Aorta (tissue), 5 donors: ENCODE measurements around the gene SCUBE3. TPM values are rescaled to one million over a fixed set of nuclear protein-coding genes. Genes with fewer than 3 reads are reported as not detected.
A peak's percentile ranks its signal among the peaks of the same experiment; 100 is the strongest.

Experiments
- ATAC-seq: fragments of 200-7000 bp; cut with Tn5 transposase; one replicate; pipeline ENCODE4 v1.9.1; 2022; ENCODE audit warnings: moderate library complexity; ENCODE audit not compliant: low FRiP score
- DNase-seq, 2 donors: peaks; one replicate each; pipeline ENCODE4 v3.0.0-alpha.2; 2020
- H3K27ac ChIP-seq, 2 donors: one replicate each; pipeline ENCODE4 v1.5.1; 2013; ENCODE audit warnings: low read length in 2 of 2, mild to moderate bottlenecking in 2 of 2, moderate library complexity in 2 of 2, control low read depth in 1 of 2, inconsistent platforms in 1 of 2, low read depth in 1 of 2
- H3K27me3 ChIP-seq, 2 donors: one replicate each; pipeline ENCODE4 v1.6.1; 2013; ENCODE audit warnings: control low read depth in 1 of 2, low read length in 1 of 2, mild to moderate bottlenecking in 1 of 2, moderate library complexity in 1 of 2; ENCODE audit not compliant: insufficient read depth in 2 of 2, control insufficient read depth in 1 of 2
- H3K36me3 ChIP-seq, 2 donors: one replicate each; pipeline ENCODE4 v1.6.1; 2013; ENCODE audit warnings: control low read depth in 1 of 2, low read length in 1 of 2, mild to moderate bottlenecking in 1 of 2; ENCODE audit not compliant: insufficient read depth in 2 of 2, control insufficient read depth in 1 of 2
- H3K4me1 ChIP-seq, 2 donors: one replicate each; pipeline ENCODE4 v1.6.1; 2013; ENCODE audit warnings: low read length in 2 of 2, control low read depth in 1 of 2, mild to moderate bottlenecking in 1 of 2, moderate library complexity in 1 of 2; ENCODE audit not compliant: insufficient read depth in 2 of 2, control insufficient read depth in 1 of 2
- H3K4me3 ChIP-seq, 2 donors: one replicate each; pipeline ENCODE4 v1.5.1; 2013; ENCODE audit warnings: low read length in 2 of 2, control low read depth in 1 of 2, mild to moderate bottlenecking in 1 of 2
- H3K9me3 ChIP-seq: one replicate; pipeline ENCODE4 v1.6.1; 2013; ENCODE audit warnings: mild to moderate bottlenecking, low read length; ENCODE audit not compliant: control insufficient read depth
- WGBS, 2 donors: extraction: QIAGEN DNeasy Blood & Tissue Kit; methylation state at CpG; one replicate each; pipeline ENCODE4 v1.1.7; 2013; 5-methylcytosine and 5-hydroxymethylcytosine counted together
- intact Hi-C, 2 donors: fragments of 100-400 bp; cut with DNase I; formaldehyde crosslinking; loops; one replicate each; pipeline versions ENCODE4 v1.14.2 to v1.15.0; 2022
- polyA plus RNA-seq, 2 donors: library from polyadenylated mRNA; stranded (reverse); fragments of 200-250 nt; gene quantifications; one replicate each; pipeline ENCODE4 v1.2.3, GENCODE V29; 2013
- total RNA-seq, 2 donors: library from RNA; stranded (reverse); fragmentation: NEBNext Ultra II Directional; extraction: Animal tissue kit (Norgen Biotek cat#: 25700); gene quantifications; one replicate each; pipeline ENCODE4 v1.2.1, GENCODE V29; 2021
- donor health status: healthy with polysubstance abuse.
- donor health status: Bipolar disorder and iron deficiency.
- donor health status: DM: no; HTN: no; CAD: no.
- donor health status: DM: no; HTN: no; CAD: no.
- donor health status: DM: yes; HTN: yes; CAD: no.

SCUBE3 gene
- total and polyA plus RNA-seq, 4 donors = 9.1 to 63.6 (median 54.3) TPM

GRCh38 chr6:35296931-35297600 is 83.3 kb downstream of the SCUBE3 start:
- ATAC-seq = no peak
- H3K36me3 ChIP-seq = peaks cover 0 to 4% of the 10 kb centered on the region in 2 donors

GRCh38 chr6:35297601-35298481 is 84.1 kb downstream of the SCUBE3 start, which contains the start of gene DEF6:
DEF6 (plus strand) TSS chr6:35297818; CDS start chr6:35297857, 39 bp downstream.
- DNase-seq (peak; percentile 87 to 89), ATAC-seq (peak; percentile 88)
- H3K4me1 ChIP-seq = no peaks in the 10 kb centered on the region
- no peaks in the 10 kb centered on the region for H3K9me3 ChIP-seq
- no peaks in the 10 kb centered on the region for H3K27me3 ChIP-seq
- no peak within 1 kb of the TSS for H3K4me3 ChIP-seq
- intact Hi-C loops = loop anchor here in 1 of 2 donors (2.0 kb wide), 1 partner anchor 31 kb away; no protein-coding TSS in a partner anchor
- WGBS, 2 donors = 28 to 29% methylated on average over 35 of the region's 35 CpGs
- no peak within 1 kb of the TSS for H3K27ac ChIP-seq
- H3K36me3 ChIP-seq = no peaks in the 10 kb centered on the region

More at GRCh38 chr6:35296931-35297600, 83.3 kb downstream of the SCUBE3 start:
- no peaks in the 10 kb centered on the region for H3K4me1 ChIP-seq
- no peaks in the 10 kb centered on the region for H3K27me3 ChIP-seq
- WGBS, 2 donors = 35 to 40% methylated on average over 6 of the region's 6 CpGs
- intact Hi-C loops = loop anchor here in 1 of 2 donors (2.0 kb wide), 1 partner anchor 32 kb away; no protein-coding TSS in a partner anchor
- DNase-seq = no peak
- H3K9me3 ChIP-seq = no peaks in the 10 kb centered on the region
- no peak overlapping the region for H3K27ac ChIP-seq
- no peak overlapping the region for H3K4me3 ChIP-seq

- intact Hi-C loops = no loop called here
- H3K4me1 ChIP-seq = no peaks in the 10 kb centered on the region
- no peaks in the 10 kb centered on the region for H3K9me3 ChIP-seq
- no peak overlapping the region for H3K4me3 ChIP-seq
- no peak for ATAC-seq
- H3K36me3 ChIP-seq = no peaks in the 10 kb centered on the region
- H3K27me3 ChIP-seq = no peaks in the 10 kb centered on the region
- WGBS, 2 donors = 92 to 98% methylated on average over 6 of the region's 6 CpGs
- no peak for DNase-seq
- H3K27ac ChIP-seq = no peak overlapping the region
Measured at GRCh38 chr6:35298625-35299140, 84.9 kb downstream of the SCUBE3 start.

GRCh38 chr6:35299674-35300073 is 85.9 kb downstream of the SCUBE3 start:
- Histone ChIP-seq H3K27ac (no peak overlapping the region), H3K36me3 (no peaks in the 10 kb centered on the region), H3K4me1 (no peaks in the 10 kb centered on the region), H3K9me3 (no peaks in the 10 kb centered on the region), H3K27me3 (no peaks in the 10 kb centered on the region), H3K4me3 (no peak overlapping the region)
- peak in 1 of 2 donors; percentile 71 for DNase-seq
- no peak for ATAC-seq
- intact Hi-C loops = no loop called here
- WGBS, 2 donors = 94 to 95% methylated on average over 4 of the region's 4 CpGs

- H3K4me1 ChIP-seq = no peaks in the 10 kb centered on the region
- no peak for ATAC-seq
- no peak overlapping the region for H3K27ac ChIP-seq
- H3K4me3 ChIP-seq = no peak overlapping the region
- intact Hi-C loops = no loop called here
- no peaks in the 10 kb centered on the region for H3K27me3 ChIP-seq
- no peak for DNase-seq
- H3K36me3 ChIP-seq = no peaks in the 10 kb centered on the region
- no peaks in the 10 kb centered on the region for H3K9me3 ChIP-seq
Measured at GRCh38 chr6:35300848-35301247, 87.1 kb downstream of the SCUBE3 start.

Other genes starting within 250 kb of the SCUBE3 start
- under 1 TPM in 1 of 2 donors, not detected in 1; 0.36 TPM for gene TCP11, start 72.6 kb upstream of the SCUBE3 start, total RNA-seq
- gene TCP11, start 72.6 kb upstream of the SCUBE3 start, polyA plus RNA-seq = not detected
- 10 to 100 TPM; 26.6 to 46.4 TPM for gene ZNF76, start 45.8 kb downstream of the SCUBE3 start, total RNA-seq
- gene ZNF76, start 45.8 kb downstream of the SCUBE3 start, polyA plus RNA-seq = 10 to 100 TPM; 10.6 to 51.8 TPM
- gene DEF6, start 83.9 kb downstream of the SCUBE3 start, total RNA-seq = 10 to 100 TPM in 1 of 2 donors, 1 to 10 TPM in 1; 9.9 to 13.0 TPM
- gene DEF6, start 83.9 kb downstream of the SCUBE3 start, polyA plus RNA-seq = 1 to 10 TPM; 1.5 to 2.8 TPM
- 10 to 100 TPM; 24.9 to 27.7 TPM for gene PPARD, start 128.6 kb downstream of the SCUBE3 start, total RNA-seq
- 10 to 100 TPM in 1 of 2 donors, 1 to 10 TPM in 1; 5.9 to 16.7 TPM for gene PPARD, start 128.6 kb downstream of the SCUBE3 start, polyA plus RNA-seq
- 1 to 10 TPM; 4.7 to 5.5 TPM for gene FANCE, start 238.4 kb downstream of the SCUBE3 start, total RNA-seq
- 1 to 10 TPM; 1.3 to 4.4 TPM for gene FANCE, start 238.4 kb downstream of the SCUBE3 start, polyA plus RNA-seq